GM12891 (cell line): ENCODE data around the gene FAM89B.

Experiments used
- POLR2A ChIP-seq: IDR thresholded peaks from 2 replicates; pipeline ENCODE4 v1.6.1; 2011; ENCODE audit warnings: low read depth, low read length, control low read depth
- POLR2AphosphoS5 ChIP-seq: IDR thresholded peaks from 2 replicates; pipeline ENCODE4 v1.6.1; 2011; ENCODE audit warnings: low read depth, low read length, control low read depth
- SPI1 ChIP-seq: IDR thresholded peaks from 2 replicates; pipeline ENCODE4 v1.6.1; 2011; ENCODE audit warnings: low read depth, low read length, control low read depth
- TAF1 ChIP-seq: IDR thresholded peaks from 2 replicates; pipeline ENCODE4 v1.6.1; 2011; ENCODE audit warnings: low read depth, low read length, control low read depth

DNA sequence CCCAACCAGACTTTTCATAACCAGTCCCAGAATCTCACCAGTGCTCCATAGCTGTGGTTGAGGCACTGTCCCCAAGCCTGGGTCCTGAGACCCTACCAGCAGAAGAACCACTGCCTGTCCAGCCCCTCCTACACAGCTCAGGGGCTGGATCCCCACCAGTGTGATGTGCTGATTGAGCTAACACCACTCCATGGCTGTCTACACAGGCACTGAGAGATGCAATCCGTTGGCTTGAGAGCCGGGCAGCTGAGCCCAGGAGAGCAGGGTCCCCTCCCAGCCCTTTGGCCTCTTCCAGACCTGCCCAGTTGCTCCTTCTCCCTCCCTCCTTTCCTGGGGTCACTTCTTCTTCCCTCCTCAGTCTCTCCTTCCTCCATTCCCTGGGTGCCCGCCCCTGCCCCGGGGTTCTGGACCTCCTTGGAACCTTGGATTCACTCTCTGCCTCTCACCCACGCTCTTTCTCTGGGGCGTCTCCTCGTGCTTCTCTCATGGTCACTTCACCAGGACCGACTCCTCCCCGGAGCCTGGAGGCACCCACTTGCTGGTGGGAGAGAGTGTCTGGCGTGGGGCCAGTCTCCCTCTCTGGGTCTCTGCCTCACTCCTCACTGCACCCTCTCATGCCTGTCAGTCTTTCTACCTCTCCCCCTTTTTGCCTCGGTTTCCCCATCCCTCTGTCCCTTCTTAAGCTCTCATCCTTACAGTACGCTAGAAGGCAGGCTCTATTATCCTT lies 48.2 kb upstream of the FAM89B start:
- no peak for TF ChIP-seq POLR2A
- TF ChIP-seq TAF1, result no peak
- no peak for TF ChIP-seq POLR2AphosphoS5
- no peak for TF ChIP-seq SPI1
